NCI-H82 treated with DMSO at 0.1 percent for 48 hours (cell line): ENCODE results near the gene PSKH1.

Experiments
- DNase-seq: peaks from one replicate; lab custom pipeline; 2025; ENCODE audit not compliant: unreplicated experiment; lab: John Stamatoyannopoulos, UW

PSKH1 gene

GRCh38 chr16:67865318-67865717, 27.7 kb upstream of the PSKH1 start:
- no peak for DNase-seq

DNA sequence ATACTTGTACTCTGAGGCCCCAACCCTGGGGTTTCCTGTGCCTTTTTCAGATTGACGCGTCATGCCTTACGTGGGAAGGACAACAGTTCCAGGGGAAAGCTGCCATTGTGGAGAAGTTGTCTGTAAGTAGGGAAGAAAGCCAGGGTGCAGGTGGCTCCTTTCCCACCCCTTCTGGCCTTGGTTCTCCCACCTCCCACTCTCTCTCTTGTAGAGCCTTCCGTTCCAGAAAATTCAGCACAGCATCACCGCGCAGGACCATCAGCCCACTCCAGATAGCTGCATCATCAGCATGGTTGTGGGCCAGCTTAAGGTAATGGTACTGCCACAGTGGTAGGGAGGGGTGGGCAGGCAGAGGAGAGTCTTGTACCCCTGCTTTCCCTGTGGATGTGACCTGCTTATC, 24.8 kb upstream of the PSKH1 start:
- no peak for DNase-seq

GRCh38 chr16:67869653-67870052, 23.4 kb upstream of the PSKH1 start:
- no peak for DNase-seq

DNA sequence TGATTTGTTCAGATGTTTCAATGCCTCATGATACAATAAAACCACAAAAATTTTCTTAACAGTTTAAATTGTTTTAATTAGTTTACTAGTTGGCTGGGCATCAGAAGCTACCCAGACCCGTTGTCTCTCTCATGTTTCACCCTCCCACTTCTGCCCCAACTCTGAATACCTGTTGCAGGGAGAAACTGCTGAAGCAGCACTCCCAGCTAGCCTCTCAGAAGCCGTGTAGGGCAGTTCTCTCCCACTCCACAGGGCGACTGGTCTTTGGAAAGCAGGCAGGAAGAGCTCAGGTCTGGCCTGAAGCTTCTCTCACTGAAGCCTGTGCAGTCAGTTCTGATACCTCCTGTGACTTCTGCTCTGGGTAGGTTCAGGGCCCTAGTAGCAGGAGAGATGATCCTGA, 21.8 kb upstream of the PSKH1 start:
- no peak for DNase-seq

GRCh38 chr16:67872131-67872630, 20.9 kb upstream of the PSKH1 start:
- no peak for DNase-seq

- DNase-seq: peak; percentile 30
Observed at GRCh38 chr16:67872631-67873434, 20.2 kb upstream of the PSKH1 start, which contains the start of gene EDC4. TSS of gene EDC4 (plus strand) at chr16:67873052. CDS start at chr16:67873262, 210 bp downstream.

DNA sequence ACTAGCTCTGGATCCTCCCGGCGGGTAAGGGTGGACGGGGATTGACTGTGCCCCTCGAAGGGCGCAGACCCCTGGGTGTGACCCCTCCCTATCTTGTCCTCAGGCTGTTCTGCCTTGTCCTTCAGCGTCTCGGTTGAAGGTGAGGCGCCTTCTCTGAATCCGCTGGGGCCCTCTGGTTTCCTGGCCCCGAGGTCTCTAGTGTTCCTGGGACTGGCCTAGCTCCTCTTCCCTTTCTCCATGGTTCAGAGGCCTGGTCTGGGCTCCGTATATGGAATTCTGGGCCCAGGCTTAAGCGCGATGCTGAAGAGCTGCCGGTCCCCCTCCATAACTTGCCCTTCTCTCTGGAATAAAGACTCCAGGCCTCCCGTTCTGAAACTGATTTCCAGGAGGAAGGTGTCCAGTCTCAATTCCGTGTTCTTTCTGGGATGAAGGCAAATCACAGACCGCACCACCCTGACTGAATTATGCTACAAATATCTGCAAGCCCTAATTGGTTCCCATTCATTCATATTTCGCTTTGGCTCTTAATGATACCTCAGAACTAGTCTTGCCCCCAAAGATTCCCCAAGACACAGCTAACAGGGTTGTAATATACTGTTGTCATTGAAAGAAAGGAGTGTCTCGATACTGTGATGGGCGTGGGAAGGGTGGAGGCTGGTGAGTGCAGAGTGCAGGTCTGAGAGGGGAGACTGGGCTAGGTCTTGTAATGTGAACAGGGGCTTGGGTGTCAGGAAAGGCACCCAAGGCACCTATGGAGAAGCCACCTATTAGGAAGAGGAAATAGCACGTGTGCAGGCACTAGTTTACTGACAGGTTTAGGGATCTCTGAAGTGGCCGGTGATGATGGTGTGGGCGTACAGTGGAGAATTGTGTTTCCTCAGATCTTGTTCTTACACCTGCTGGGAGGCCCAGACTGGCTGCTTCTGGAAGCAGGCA, 19.4 kb upstream of the PSKH1 start:
- DNase-seq: no peak

DNA sequence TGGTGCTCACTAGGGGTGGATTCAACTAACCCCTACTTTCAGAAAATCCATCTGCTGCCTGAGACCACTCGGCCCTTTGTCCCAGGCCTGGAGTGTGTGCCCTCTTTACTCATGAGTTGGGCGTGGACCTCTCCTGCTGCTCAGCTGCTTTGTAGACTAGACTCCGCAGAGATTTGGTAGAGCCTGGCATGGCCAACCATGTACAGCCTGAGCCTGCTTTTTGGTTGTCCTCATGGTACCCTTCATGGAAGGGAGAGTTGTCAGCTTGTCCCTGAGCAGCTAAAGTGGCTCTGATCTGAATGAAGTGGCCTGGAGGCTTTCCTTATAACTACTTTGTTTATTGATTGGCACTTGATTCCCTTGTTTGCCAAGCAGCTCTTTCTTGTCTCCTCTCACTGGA, 18.7 kb upstream of the PSKH1 start:
- no peak for DNase-seq

DNA sequence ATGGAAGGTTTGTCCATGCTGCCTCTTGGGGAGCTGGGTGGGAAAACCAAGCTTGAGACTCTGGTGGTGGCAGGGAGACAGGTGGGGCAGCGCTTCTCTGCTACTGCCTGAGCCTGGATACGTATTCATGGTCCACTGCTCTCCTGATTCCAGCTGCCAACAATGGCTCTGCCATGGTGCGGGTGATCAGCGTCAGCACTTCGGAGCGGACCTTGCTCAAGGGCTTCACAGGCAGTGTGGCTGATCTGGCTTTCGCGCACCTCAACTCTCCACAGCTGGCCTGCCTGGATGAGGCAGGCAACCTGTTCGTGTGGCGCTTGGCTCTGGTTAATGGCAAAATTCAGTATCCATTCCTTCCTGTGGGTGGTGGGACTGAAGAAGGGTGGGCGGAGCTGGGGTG, 16.0 kb upstream of the PSKH1 start:
- no peak for DNase-seq

DNA sequence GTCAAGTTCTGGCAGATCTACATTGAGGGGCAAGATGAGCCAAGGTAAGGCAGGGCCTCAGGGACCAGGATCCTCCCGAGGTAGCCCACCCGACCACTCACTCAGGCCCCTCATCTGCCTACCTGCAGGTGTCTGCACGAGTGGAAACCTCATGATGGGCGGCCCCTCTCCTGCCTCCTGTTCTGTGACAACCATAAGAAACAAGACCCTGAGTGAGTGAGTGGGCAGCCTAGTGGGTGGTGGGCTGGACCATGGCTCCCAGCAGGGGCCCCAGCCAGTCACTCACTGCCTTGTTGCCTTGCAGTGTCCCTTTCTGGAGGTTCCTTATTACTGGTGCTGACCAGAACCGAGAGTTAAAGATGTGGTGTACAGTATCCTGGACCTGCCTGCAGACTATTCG, 14.8 kb upstream of the PSKH1 start:
- DNase-seq: no peak

DNA sequence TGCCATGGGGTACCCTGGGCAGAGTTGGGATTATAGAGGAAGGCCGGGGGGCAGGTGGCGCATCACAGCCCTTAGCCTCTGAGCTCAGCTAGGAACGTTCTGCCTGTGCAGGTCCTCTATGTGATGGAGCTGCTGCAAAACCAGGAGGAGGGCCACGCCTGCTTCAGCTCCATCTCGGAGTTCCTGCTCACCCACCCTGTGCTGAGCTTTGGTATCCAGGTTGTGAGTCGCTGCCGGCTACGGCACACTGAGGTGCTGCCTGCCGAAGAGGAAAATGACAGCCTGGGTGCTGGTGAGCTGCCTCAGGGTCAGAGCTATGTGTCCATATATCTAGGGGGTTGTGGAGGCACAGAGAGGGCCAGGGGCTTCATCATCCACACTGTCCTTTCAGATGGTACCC, 14.2 kb upstream of the PSKH1 start:
- DNase-seq: no peak

DNA sequence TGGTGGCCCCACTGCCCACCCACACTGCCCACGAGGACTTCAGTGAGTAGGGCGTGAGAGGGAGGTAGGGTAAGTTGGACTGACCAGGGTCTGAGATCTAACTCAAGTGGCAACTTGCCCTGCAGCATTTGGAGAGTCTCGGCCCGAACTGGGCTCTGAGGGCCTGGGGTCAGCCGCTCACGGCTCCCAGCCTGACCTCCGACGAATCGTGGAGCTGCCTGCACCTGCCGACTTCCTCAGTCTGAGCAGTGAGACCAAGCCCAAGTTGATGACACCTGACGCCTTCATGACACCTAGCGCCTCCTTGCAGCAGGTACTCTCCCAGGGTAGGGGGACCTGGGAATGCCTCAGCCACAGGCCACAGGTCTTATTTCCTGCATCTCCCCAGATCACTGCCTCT, 13.6 kb upstream of the PSKH1 start:
- no peak for DNase-seq

DNA sequence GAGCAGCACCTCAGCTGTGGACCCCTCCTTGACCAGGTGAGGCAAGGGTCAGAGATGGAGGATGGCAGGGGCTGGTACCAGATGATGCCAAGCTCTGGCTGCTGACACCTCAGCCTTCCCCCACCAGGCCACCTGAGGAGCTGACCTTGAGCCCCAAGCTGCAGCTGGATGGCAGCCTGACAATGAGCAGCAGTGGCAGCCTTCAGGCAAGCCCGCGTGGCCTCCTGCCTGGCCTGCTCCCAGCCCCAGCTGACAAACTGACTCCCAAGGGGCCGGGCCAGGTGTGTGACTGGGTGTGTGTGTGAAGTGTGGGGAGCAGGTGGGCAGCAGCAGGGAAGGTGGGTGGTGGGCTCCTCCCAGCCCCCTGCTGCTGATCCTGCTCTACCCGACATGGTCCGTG, 13.1 kb upstream of the PSKH1 start:
- DNase-seq: no peak

- no peak for DNase-seq
Observed at GRCh38 chr16:67880584-67880983, 12.5 kb upstream of the PSKH1 start.

GRCh38 chr16:67881621-67882161, 11.4 kb upstream of the PSKH1 start:
- DNase-seq: no peak

GRCh38 chr16:67882374-67883145, 10.5 kb upstream of the PSKH1 start:
- DNase-seq: no peak

- DNase-seq: no peak
Observed at GRCh38 chr16:67883146-67883871, 9.7 kb upstream of the PSKH1 start.

DNA sequence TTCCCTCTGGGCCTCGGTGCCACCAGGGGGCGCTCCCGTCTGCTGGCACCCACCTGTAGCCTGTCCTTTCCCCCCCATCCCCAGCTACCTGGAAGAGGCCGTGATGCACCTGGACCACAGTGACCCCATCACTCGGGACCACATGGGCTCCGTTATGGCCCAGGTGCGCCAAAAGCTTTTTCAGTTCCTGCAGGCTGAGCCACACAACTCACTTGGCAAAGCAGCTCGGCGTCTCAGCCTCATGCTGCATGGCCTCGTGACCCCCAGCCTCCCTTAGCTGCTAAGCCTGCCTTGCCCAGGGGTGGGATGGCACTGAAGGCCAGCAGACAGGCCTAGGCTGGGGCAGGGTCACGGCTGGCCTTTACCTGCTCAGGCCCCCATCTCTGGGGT, 9.2 kb upstream of the PSKH1 start:
- no peak for DNase-seq

DNA sequence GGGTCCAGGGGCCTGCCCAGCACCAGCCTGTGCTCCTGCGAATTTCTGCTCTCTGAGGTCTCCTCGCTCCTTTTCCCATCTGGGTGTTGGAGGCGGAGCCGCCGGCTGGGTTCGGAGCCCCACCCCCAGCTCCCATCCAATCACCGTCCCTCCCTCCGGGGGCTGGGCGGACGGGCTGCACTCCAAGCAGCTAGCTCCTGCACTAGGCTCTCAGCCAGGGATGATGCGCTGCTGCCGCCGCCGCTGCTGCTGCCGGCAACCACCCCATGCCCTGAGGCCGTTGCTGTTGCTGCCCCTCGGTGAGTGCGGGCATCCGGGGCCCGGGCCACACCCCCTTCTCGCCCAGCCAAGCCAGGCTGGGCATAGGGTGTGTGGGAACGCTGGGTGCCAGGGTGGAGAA, 8.4 kb upstream of the PSKH1 start, which contains the start of gene NRN1L:
NRN1L (plus strand) TSS at position 202 of the 400 bp plus-strand sequence; CDS start at position 221, 19 bp downstream.
- DNase-seq: peak; percentile 65

GRCh38 chr16:67885545-67885944, 7.5 kb upstream of the PSKH1 start:
- DNase-seq: no peak
